ENCODE data around the gene PCBP3. TPM values are rescaled to one million over a fixed set of nuclear protein-coding genes. Genes with fewer than 3 reads are reported as not detected.

PCBP3 gene
- total RNA-seq, 1 donor from 2014 or later = 4.6 TPM

GRCh38 chr21:45761704-45762103 lies 118.2 kb downstream of the PCBP3 start:
- Mint-ChIP-seq H3K4me3 (no peak overlapping the region), H3K4me1 (peaks cover 11% of the 10 kb centered on the region), H3K27ac (no peak overlapping the region), H3K36me3 (no peaks in the 10 kb centered on the region), H3K27me3 (ENCODE audit: insufficient read depth, low read depth) (peaks cover 2% of the 10 kb centered on the region), H3K9me3 (no peaks in the 10 kb centered on the region)
- Histone ChIP-seq H4K20me1 (ENCODE audit: low read depth) (no peaks in the 10 kb centered on the region), H3K4me2 (no peak overlapping the region), H3K9ac (no peak overlapping the region), H3K4me3 (no peak overlapping the region), H3K36me3 (no peaks in the 10 kb centered on the region), H3K9me3 (ENCODE audit: low read depth) (no peaks in the 10 kb centered on the region), H3K79me2 (ENCODE audit: low read depth) (no peaks in the 10 kb centered on the region), H3K27me3 (no peaks in the 10 kb centered on the region), H3K27ac (no peak overlapping the region), H3F3A (ENCODE audit: low read depth) (no peaks in the 10 kb centered on the region), H3K4me1 (peaks cover 7% of the 10 kb centered on the region), H2AFZ (replicated peaks) (no peak overlapping the region)
- TF ChIP-seq CTCF (IDR thresholded peaks at IDR 0.05) (no peak), EZH2 (IDR thresholded peaks at IDR 0.05) (no peak), EZH2phosphoT487 (IDR thresholded peaks at IDR 0.05) (no peak)
- no peak for DNase-seq (ENCODE audit: low spot score)

DNA sequence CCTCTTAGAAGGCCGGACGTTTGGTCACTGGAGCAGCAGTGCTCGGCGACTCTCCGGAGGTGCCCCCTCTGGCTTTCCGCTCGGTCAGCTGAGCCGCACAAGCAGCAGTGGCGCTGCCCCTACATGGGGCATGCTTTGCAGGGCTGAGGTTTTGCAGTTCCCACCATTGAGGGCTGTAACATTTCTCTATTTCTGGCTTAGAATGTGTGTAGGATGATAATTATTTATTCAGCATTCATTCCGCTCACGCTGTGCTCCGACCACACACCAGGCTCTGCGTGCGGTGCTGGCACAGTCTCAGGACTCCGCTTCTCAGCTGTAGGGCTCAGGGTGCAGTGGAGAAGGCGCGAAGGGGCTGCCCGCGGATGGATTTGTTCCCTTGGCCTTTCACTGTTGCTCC lies 119.5 kb downstream of the PCBP3 start:
- H3K4me3 ChIP-seq = no peak overlapping the region
- Mint-ChIP-seq H3K36me3 (no peaks in the 10 kb centered on the region), H3K4me1 (peaks cover 21% of the 10 kb centered on the region), H3K4me3 (no peak overlapping the region), H3K9me3 (no peaks in the 10 kb centered on the region), H3K27ac (peak overlapping the region; percentile 31), H3K27me3 (ENCODE audit: insufficient read depth, low read depth) (peaks cover 2% of the 10 kb centered on the region)
- H3K27ac ChIP-seq = no peak overlapping the region
- TF ChIP-seq EZH2 (IDR thresholded peaks at IDR 0.05) (no peak), CTCF (IDR thresholded peaks at IDR 0.05) (no peak), EZH2phosphoT487 (IDR thresholded peaks at IDR 0.05) (no peak)
- H4K20me1 ChIP-seq (ENCODE audit: low read depth) = no peaks in the 10 kb centered on the region
- no peaks in the 10 kb centered on the region for H3K9me3 ChIP-seq (ENCODE audit: low read depth)
- no peaks in the 10 kb centered on the region for H3F3A ChIP-seq (ENCODE audit: low read depth)
- H3K9ac ChIP-seq = no peak overlapping the region
- H3K4me2 ChIP-seq = no peak overlapping the region
- no peaks in the 10 kb centered on the region for H3K36me3 ChIP-seq
- H3K79me2 ChIP-seq (ENCODE audit: low read depth) = no peaks in the 10 kb centered on the region
- peaks cover 7% of the 10 kb centered on the region for H3K4me1 ChIP-seq
- no peaks in the 10 kb centered on the region for H3K27me3 ChIP-seq
- DNase-seq (ENCODE audit: low spot score) = no peak
- H2AFZ ChIP-seq (replicated peaks) = no peak overlapping the region

- no peak for DNase-seq (ENCODE audit: low spot score)
- Mint-ChIP-seq H3K9me3 (no peaks in the 10 kb centered on the region), H3K4me1 (peaks cover 25% of the 10 kb centered on the region), H3K27ac (peak overlapping the region; percentile 31), H3K27me3 (ENCODE audit: insufficient read depth, low read depth) (peaks cover 2% of the 10 kb centered on the region), H3K36me3 (no peaks in the 10 kb centered on the region), H3K4me3 (no peak overlapping the region)
- no peak for TF ChIP-seq EZH2phosphoT487 (IDR thresholded peaks at IDR 0.05)
- TF ChIP-seq EZH2 (IDR thresholded peaks at IDR 0.05) = no peak
- TF ChIP-seq CTCF (IDR thresholded peaks at IDR 0.05) = no peak
- no peak overlapping the region for H3K9ac ChIP-seq
- no peak overlapping the region for H2AFZ ChIP-seq (replicated peaks)
- H3K4me3 ChIP-seq = no peak overlapping the region
- H3F3A ChIP-seq (ENCODE audit: low read depth) = no peaks in the 10 kb centered on the region
- H3K9me3 ChIP-seq (ENCODE audit: low read depth) = no peaks in the 10 kb centered on the region
- no peaks in the 10 kb centered on the region for H4K20me1 ChIP-seq (ENCODE audit: low read depth)
- H3K4me1 ChIP-seq = peaks cover 7% of the 10 kb centered on the region
- no peaks in the 10 kb centered on the region for H3K79me2 ChIP-seq (ENCODE audit: low read depth)
- no peaks in the 10 kb centered on the region for H3K27me3 ChIP-seq
- no peak overlapping the region for H3K27ac ChIP-seq
- H3K4me2 ChIP-seq = no peak overlapping the region
- no peaks in the 10 kb centered on the region for H3K36me3 ChIP-seq
Observed at GRCh38 chr21:45763506-45763905, 120.0 kb downstream of the PCBP3 start.
